Measurements from ENCODE around the gene FASN. TPM values are rescaled to one million over a fixed set of nuclear protein-coding genes. Genes with fewer than 3 reads are reported as not detected.

Gene FASN
- total and polyA plus RNA-seq, 2 of the 13 experiments (the other 11 are each of a cell fraction or from before 2014, with no cell fraction given): 51.7 to 101 TPM

- TF ChIP-seq ZNF326 (CRISPR knock-in tag; IDR thresholded peaks at IDR 0.05; ENCODE audit: borderline replicate concordance): no peak
- 0 out of 2 replicates have a peak, but pooled peaks have one; percentile 16 for TF ChIP-seq RFXANK (CRISPR knock-in tag; IDR thresholded peaks at IDR 0.05)
- TF ChIP-seq SIN3A (IDR thresholded peaks at IDR 0.05; ENCODE audit: borderline replicate concordance, low read depth, low read length): peak; percentile 5; the same call in 1 of the 2 replicates
- no peak for TF ChIP-seq ZFP36 (IDR thresholded peaks at IDR 0.05; ENCODE audit: borderline replicate concordance, low read depth, low read length, partially characterized antibody)
- 0 out of 2 replicates have a peak, but pooled peaks have one; percentile 56 for TF ChIP-seq E2F2 (CRISPR knock-in tag; IDR thresholded peaks at IDR 0.05; ENCODE audit: borderline replicate concordance)
- TF ChIP-seq ZNF24 (IDR thresholded peaks at IDR 0.05): no peak
- TF ChIP-seq SALL1 (CRISPR knock-in tag; IDR thresholded peaks at IDR 0.05): peak; percentile 35; the same call in 1 of the 2 replicates
- TF ChIP-seq MED13 (CRISPR knock-in tag; IDR thresholded peaks at IDR 0.05): 0 out of 2 replicates have a peak, but pooled peaks have one; percentile 44
These were observed 32.8 kb downstream of the FASN start (continued) for GRCh38 chr17:82065193-82065637.

GRCh38 chr17:82064433-82065192 is 33.4 kb downstream of the FASN start:
- no peaks in the 10 kb centered on the region for H4K20me1 ChIP-seq (ENCODE audit: insufficient read depth, low read length)
- 4% methylated on average over 14 of the region's 36 CpGs for WGBS (ENCODE audit: low lambda C conversion rate)
- H3K9me3 ChIP-seq (ENCODE audit: low read length): no peaks in the 10 kb centered on the region
- no peak overlapping the region for H2AFZ ChIP-seq (ENCODE audit: low read length)
- peak overlapping the region; percentile 64 for H3K27ac ChIP-seq (ENCODE audit: extremely low read length, insufficient read depth, low read length)
- ChIA-PET POLR2A (interaction anchor here (0.6 to 3.4 kb wide), 7 partner anchors 8 to 42 kb away, joined by 3 to 14 read pairs (median 4); partner anchors contain the start of gene DCXR), CTCF (ENCODE audit: low intra/inter-chr PET ratio, low total read pairs) (no interaction called here)
- H3K4me2 ChIP-seq (ENCODE audit: low read depth, low read length): peak overlapping the region; percentile 96
- H3K4me1 ChIP-seq (ENCODE audit: insufficient read depth, low read length): peaks cover 28% of the 10 kb centered on the region
- ATAC-seq (peak; percentile 44), DNase-seq (ENCODE audit: low spot score) (peak; percentile 38), FAIRE-seq (peak; percentile 23)
- TSS peak; percentile 65 for BruUV-seq (replicated peaks)
- peaks cover 21 to 40% of the 10 kb centered on the region in 2 experiments for H3K36me3 ChIP-seq (replicated peaks in 1 of 2; ENCODE audit: control insufficient read depth in 1 of 2, insufficient read depth in 2 of 2, low read length in 2 of 2)
- H3K9ac ChIP-seq (ENCODE audit: insufficient read depth, low read depth, low read length): peak overlapping the region; percentile 95
- H3K27me3 ChIP-seq (ENCODE audit: control insufficient read depth in 1 of 2, insufficient read depth in 2 of 2, low read length in 2 of 2): no peaks in the 10 kb centered on the region
- intact Hi-C loops (cut with micrococcal nuclease; ENCODE audit: unreplicated experiment): no loop called here
- peaks cover 20% of the 10 kb centered on the region for H3K79me2 ChIP-seq (ENCODE audit: insufficient read depth, low read length)
- peak overlapping the region; percentile 69 to 99 (median 92) for H3K4me3 ChIP-seq (replicated peaks in 1 of 3; ENCODE audit: insufficient read depth in 1 of 3, low read depth in 2 of 3, low read length in 3 of 3)
- in situ Hi-C loops (cut with HindIII; ENCODE audit: extremely low pct_ligation_motif_present, low pct_unique_long_range_greater_than_20kb): no loop called here
- TF ChIP-seq TAF1 (CRISPR knock-in tag; IDR thresholded peaks at IDR 0.05) (no peak), ZNF230 (CRISPR knock-in tag; IDR thresholded peaks at IDR 0.05) (no peak), ZNF430 (CRISPR knock-in tag; IDR thresholded peaks at IDR 0.05) (0 out of 2 replicates have a peak, but pooled peaks have one; percentile 18), TFDP2 (CRISPR knock-in tag; IDR thresholded peaks at IDR 0.05) (0 out of 2 replicates have a peak, but pooled peaks have one; percentile 11), RCOR2 (CRISPR knock-in tag; IDR thresholded peaks at IDR 0.05) (no peak), ESRRA (CRISPR knock-in tag; IDR thresholded peaks at IDR 0.05; ENCODE audit: low read depth) (no peak), ZNF577 (CRISPR knock-in tag; IDR thresholded peaks at IDR 0.05; ENCODE audit: borderline replicate concordance, low read depth) (no peak), IKZF1 (IDR thresholded peaks at IDR 0.05) (no peak), RBM39 (IDR thresholded peaks at IDR 0.05; ENCODE audit: low read depth, low read length, poor library complexity, severe bottlenecking) (peak; percentile 18), KDM5A (IDR thresholded peaks at IDR 0.05; ENCODE audit: borderline replicate concordance, low read length) (peak; percentile 25; the same call in 1 of the 2 replicates), TBX3 (IDR thresholded peaks at IDR 0.05; ENCODE audit: borderline replicate concordance) (0 out of 2 replicates have a peak, but pooled peaks have one; percentile 15)

Data from HepG2 (cell line).